Progenitor cell of endocrine pancreas (in vitro differentiated cells): Measurements from ENCODE around the gene PGAP3. TPM values are rescaled to one million over a fixed set of nuclear protein-coding genes. Genes with fewer than 3 reads are reported as not detected.
A peak's percentile ranks its signal among the peaks of the same experiment; 100 is the strongest.

ENCODE experiments used
- DNase-seq: peaks from one replicate; pipeline ENCODE4 v3.0.0; 2021; ENCODE audit warnings: low spot score; ENCODE audit not compliant: unreplicated experiment
- H3K27ac Mint-ChIP-seq: 2 replicates; pipeline ENCODE4 v1.8.0; 2021; ENCODE audit warnings: mild to moderate bottlenecking, moderate library complexity, mixed read lengths
- H3K27me3 Mint-ChIP-seq: 2 replicates; pipeline ENCODE4 v1.8.0; 2021; ENCODE audit warnings: mixed read lengths
- H3K36me3 Mint-ChIP-seq: 2 replicates; pipeline ENCODE4 v1.8.0; 2022; ENCODE audit warnings: mixed read lengths; ENCODE audit not compliant: insufficient read depth
- H3K4me1 Mint-ChIP-seq: 2 replicates; pipeline ENCODE4 v1.8.0; 2021; ENCODE audit warnings: low read depth, mixed read lengths
- H3K4me3 Mint-ChIP-seq: 2 replicates; pipeline ENCODE4 v1.8.0; 2021; ENCODE audit warnings: low read depth, mild to moderate bottlenecking, moderate library complexity, mixed read lengths
- H3K9me3 Mint-ChIP-seq: 2 replicates; pipeline ENCODE4 v1.8.0; 2021; ENCODE audit warnings: low read depth, mixed read lengths
- total RNA-seq: library from RNA; stranded (reverse); gene quantifications from 2 replicates; pipeline ENCODE4 v1.2.1, GENCODE V29; 2021
- TF ChIP-seq, protein P1 (sequence below): fragments of 200-600 bp; sonication (generic); IDR thresholded peaks from one replicate; pipeline ENCODE4 v1.5.0; 2021; ENCODE audit warnings: antibody characterized with exemption, mild to moderate bottlenecking; ENCODE audit not compliant: unreplicated experiment

Gene PGAP3
- total RNA-seq, 1 donor from 2014 or later: 40.1 TPM

DNA sequence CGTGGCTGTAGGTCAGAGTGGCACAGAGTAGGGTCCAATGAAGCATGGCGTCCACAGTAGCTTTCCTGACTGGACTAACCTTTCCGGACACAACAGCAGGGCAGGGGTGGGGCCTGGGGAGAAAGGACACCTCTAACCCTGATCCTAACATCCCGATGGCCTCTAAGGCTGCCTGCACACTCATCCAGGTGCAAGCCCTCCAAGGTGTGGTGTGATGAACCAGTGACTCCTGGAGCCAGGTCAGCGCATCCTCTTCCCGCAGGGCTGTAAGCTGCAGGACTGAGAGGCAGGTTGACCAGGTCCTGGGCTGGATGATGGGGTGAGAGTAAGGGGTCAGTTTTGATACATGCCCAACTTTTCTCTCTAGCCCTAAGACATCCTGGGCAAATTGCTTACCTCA is 8.9 kb upstream of the PGAP3 start:
- H3K9me3 Mint-ChIP-seq: no peaks in the 10 kb centered on the region
- no peaks in the 10 kb centered on the region for H3K36me3 Mint-ChIP-seq
- H3K27me3 Mint-ChIP-seq: no peaks in the 10 kb centered on the region
- TF ChIP-seq, protein P1, sequence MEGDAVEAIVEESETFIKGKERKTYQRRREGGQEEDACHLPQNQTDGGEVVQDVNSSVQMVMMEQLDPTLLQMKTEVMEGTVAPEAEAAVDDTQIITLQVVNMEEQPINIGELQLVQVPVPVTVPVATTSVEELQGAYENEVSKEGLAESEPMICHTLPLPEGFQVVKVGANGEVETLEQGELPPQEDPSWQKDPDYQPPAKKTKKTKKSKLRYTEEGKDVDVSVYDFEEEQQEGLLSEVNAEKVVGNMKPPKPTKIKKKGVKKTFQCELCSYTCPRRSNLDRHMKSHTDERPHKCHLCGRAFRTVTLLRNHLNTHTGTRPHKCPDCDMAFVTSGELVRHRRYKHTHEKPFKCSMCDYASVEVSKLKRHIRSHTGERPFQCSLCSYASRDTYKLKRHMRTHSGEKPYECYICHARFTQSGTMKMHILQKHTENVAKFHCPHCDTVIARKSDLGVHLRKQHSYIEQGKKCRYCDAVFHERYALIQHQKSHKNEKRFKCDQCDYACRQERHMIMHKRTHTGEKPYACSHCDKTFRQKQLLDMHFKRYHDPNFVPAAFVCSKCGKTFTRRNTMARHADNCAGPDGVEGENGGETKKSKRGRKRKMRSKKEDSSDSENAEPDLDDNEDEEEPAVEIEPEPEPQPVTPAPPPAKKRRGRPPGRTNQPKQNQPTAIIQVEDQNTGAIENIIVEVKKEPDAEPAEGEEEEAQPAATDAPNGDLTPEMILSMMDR: no peak
- H3K4me3 Mint-ChIP-seq: no peak overlapping the region
- H3K27ac Mint-ChIP-seq: no peak overlapping the region
- DNase-seq: no peak
- H3K4me1 Mint-ChIP-seq: peaks cover 33% of the 10 kb centered on the region

DNA sequence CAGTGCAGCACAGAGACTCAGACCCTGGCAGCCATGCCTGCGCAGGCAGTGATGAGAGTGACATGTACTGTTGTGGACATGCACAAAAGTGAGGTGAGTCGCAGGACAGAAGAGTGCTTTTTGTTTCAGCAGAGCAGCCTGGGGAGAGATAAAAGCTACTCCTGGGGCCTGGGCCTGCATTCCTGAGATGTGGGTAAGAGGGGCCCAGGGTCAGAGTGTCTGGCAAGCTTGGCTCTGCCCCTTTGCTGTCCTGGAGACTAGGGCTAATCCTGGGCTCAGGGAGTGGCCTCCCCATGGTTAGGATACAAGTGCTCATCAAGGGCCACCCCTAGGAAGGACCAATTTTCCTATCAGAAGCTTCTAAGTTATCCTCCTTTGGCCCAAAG is 7.2 kb upstream of the PGAP3 start:
- DNase-seq: no peak
- no peak overlapping the region for H3K4me3 Mint-ChIP-seq
- H3K4me1 Mint-ChIP-seq: peaks cover 24% of the 10 kb centered on the region
- no peaks in the 10 kb centered on the region for H3K9me3 Mint-ChIP-seq
- H3K36me3 Mint-ChIP-seq: no peaks in the 10 kb centered on the region
- TF ChIP-seq, protein P1: no peak
- H3K27me3 Mint-ChIP-seq: no peaks in the 10 kb centered on the region
- peak overlapping the region; percentile 91 for H3K27ac Mint-ChIP-seq

DNA sequence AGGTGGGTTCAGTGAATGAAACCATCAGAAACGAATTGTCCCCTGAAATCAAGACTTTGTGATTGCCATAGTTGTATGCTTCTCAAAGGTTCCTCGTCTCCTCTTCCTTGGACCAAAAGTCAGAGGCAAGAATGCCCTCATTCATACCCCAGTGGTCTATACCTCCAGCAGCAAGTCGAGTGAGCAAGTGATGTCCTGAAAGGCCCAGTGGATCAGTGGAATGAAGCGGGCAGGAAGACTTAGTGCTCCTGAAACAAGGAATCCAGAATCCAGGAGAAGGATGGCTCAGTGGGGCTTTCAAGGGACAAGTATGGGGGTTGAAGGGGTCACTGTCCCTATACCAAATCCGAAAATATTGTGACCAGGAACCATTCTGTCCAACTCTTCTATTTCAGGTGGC is 6.7 kb upstream of the PGAP3 start:
- H3K36me3 Mint-ChIP-seq: no peaks in the 10 kb centered on the region
- DNase-seq: no peak
- no peaks in the 10 kb centered on the region for H3K27me3 Mint-ChIP-seq
- H3K9me3 Mint-ChIP-seq: no peaks in the 10 kb centered on the region
- TF ChIP-seq, protein P1: no peak
- peak overlapping the region; percentile 62 for H3K27ac Mint-ChIP-seq
- no peak overlapping the region for H3K4me3 Mint-ChIP-seq
- peaks cover 22% of the 10 kb centered on the region for H3K4me1 Mint-ChIP-seq

DNA sequence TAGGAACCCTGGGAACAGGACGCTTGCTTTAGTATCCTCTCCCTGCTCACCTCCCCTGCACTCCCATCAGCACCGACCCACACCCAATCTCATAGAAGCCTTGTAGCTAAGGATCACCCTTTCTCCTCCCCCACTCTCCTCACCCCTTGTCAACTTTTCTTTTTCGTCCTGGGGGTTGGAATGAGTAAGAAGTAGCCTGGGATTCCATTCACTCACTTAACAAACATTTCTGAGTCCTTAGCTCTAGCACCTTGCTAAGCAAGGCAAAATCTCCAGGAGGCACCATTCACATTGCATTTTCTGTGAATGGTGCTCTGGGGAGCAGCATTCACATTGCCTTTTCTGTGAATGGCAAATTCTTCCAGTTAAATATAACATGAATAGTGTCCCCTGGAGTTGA is 1.1 kb upstream of the PGAP3 start:
- Mint-ChIP-seq H3K9me3 (no peaks in the 10 kb centered on the region), H3K36me3 (peaks cover 7% of the 10 kb centered on the region), H3K27ac (peak overlapping the region; percentile 97), H3K27me3 (no peaks in the 10 kb centered on the region), H3K4me1 (peaks cover 11% of the 10 kb centered on the region), H3K4me3 (peak overlapping the region; percentile 97)
- DNase-seq: no peak
- TF ChIP-seq, protein P1: no peak

DNA sequence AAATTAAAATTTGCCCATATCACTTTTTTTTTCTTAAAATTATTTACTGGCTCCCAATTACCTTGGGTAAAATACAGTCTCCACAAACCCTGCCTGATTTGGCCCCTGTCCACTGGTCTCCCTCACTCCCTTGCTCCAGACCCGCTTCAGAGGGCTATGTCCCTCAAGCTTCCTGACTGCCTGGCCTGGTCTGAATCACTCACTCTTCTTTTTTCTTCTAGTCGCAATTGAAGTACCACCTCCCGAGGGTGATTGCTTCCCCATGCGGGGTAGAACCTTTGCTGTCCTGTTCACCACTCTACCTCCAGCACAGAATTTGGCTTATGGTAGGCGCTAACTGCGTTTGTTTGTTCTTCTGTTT is 598 bp upstream of the PGAP3 start:
- TF ChIP-seq, protein P1: no peak
- peaks cover 11% of the 10 kb centered on the region for H3K4me1 Mint-ChIP-seq
- H3K9me3 Mint-ChIP-seq: no peaks in the 10 kb centered on the region
- no peak for DNase-seq
- peak overlapping the region; percentile 97 for H3K4me3 Mint-ChIP-seq
- H3K36me3 Mint-ChIP-seq: peaks cover 7% of the 10 kb centered on the region
- peak overlapping the region; percentile 97 for H3K27ac Mint-ChIP-seq
- no peaks in the 10 kb centered on the region for H3K27me3 Mint-ChIP-seq
